Lower leg skin (tissue), 4 donors: Measurements from ENCODE around the gene SERPINA7. TPM values are rescaled to one million over a fixed set of nuclear protein-coding genes. Genes with fewer than 3 reads are reported as not detected.
"Not testable (repeated sequence)": the region's sequence is repeated elsewhere in the genome, so short reads cannot be mapped to it uniquely, and the experiment has no call there.

Experiments used
- DNase-seq, 2 donors: peaks; one replicate each; pipeline ENCODE4 v3.0.0-alpha.2; 2019; ENCODE audit warnings: low spot score in 2 of 2
- H3K4me3 ChIP-seq: fragments of 200-600 bp; sonication (generic); 2 replicates; pipeline ENCODE4 v1.5.1; 2017; ENCODE audit warnings: mild to moderate bottlenecking, low read depth; ENCODE audit not compliant: poor library complexity, severe bottlenecking
- CTCF ChIP-seq, 3 donors: fragments of 450-650 bp; IDR thresholded peaks; one replicate each; pipeline ENCODE4 v1.5.1; 2016; ENCODE audit warnings: antibody characterized with exemption in 3 of 3, mild to moderate bottlenecking in 3 of 3, moderate library complexity in 2 of 3
- POLR2A ChIP-seq, 2 donors: fragments of 450-650 bp; IDR thresholded peaks; one replicate each; pipeline ENCODE4 v1.6.1; 2016 to 2017; ENCODE audit warnings: antibody characterized with exemption in 2 of 2, mild to moderate bottlenecking in 1 of 2, moderate library complexity in 1 of 2
- WGBS, 2 donors: methylation state at CpG; one replicate each; pipeline ENCODE4 v1.1.5; 2018; 5-methylcytosine and 5-hydroxymethylcytosine counted together
- intact Hi-C: fragments of 100-400 bp; cut with DNase I; formaldehyde crosslinking; loops from one replicate; pipeline ENCODE4 v1.15.0; 2023; ENCODE audit warnings: low total_unique reads
- total RNA-seq, 4 donors: library from RNA; depleted of rRNA; stranded (reverse); fragments of >200 nt; gene quantifications; one replicate each; pipeline ENCODE4 v1.1.0, GENCODE V29; 2016

SERPINA7 gene
- total RNA-seq, 4 donors from 2014 or later: not detected

GRCh38 chrX:106014119-106014775 is 24.3 kb downstream of the SERPINA7 start:
- DNase-seq: no peak
- no peak overlapping the region for H3K4me3 ChIP-seq
- TF ChIP-seq CTCF (IDR thresholded peaks at IDR 0.05) (no peak), POLR2A (IDR thresholded peaks at IDR 0.05) (no peak)
- WGBS, 2 donors: 33 to 67% methylated on average over 1 of the region's 1 CpG
- intact Hi-C loops: no loop called here

- no peak for DNase-seq
- 81 to 93% methylated on average over 5 of the region's 5 CpGs for WGBS, 2 donors
- TF ChIP-seq CTCF (IDR thresholded peaks at IDR 0.05) (no peak), POLR2A (IDR thresholded peaks at IDR 0.05) (no peak)
- intact Hi-C loops: no loop called here
- no peak overlapping the region for H3K4me3 ChIP-seq
Observed at GRCh38 chrX:106009145-106009544, 29.4 kb downstream of the SERPINA7 start.

- DNase-seq: no peak
- 7 to 18% methylated on average over 1 of the region's 1 CpG for WGBS, 2 donors
- intact Hi-C loops: no loop called here
- H3K4me3 ChIP-seq: no peak overlapping the region
- TF ChIP-seq POLR2A (IDR thresholded peaks at IDR 0.05) (no peak), CTCF (IDR thresholded peaks at IDR 0.05) (no peak)
Observed at GRCh38 chrX:106007815-106008214, 30.7 kb downstream of the SERPINA7 start.

GRCh38 chrX:106005684-106006083 is 32.8 kb downstream of the SERPINA7 start:
- DNase-seq: no peak
- no peak for TF ChIP-seq CTCF (IDR thresholded peaks at IDR 0.05)
- TF ChIP-seq POLR2A (IDR thresholded peaks at IDR 0.05): no peak
- intact Hi-C loops: no loop called here
- H3K4me3 ChIP-seq: no peak overlapping the region
- WGBS, 2 donors: 58 to 63% methylated on average over 2 of the region's 2 CpGs

- DNase-seq, H3K4me3 ChIP-seq, intact Hi-C loops: not testable (repeated sequence)
- WGBS, 2 donors: 55 to 59% methylated on average over 3 to 5 of the region's 5 CpGs
Observed at GRCh38 chrX:106000609-106001008, 37.9 kb downstream of the SERPINA7 start.

GRCh38 chrX:106000203-106000602 is 38.3 kb downstream of the SERPINA7 start:
- TF ChIP-seq POLR2A (IDR thresholded peaks at IDR 0.05): no peak
- no peak for TF ChIP-seq CTCF (IDR thresholded peaks at IDR 0.05)
- H3K4me3 ChIP-seq: no peak overlapping the region
- no peak for DNase-seq
- intact Hi-C loops: no loop called here
